H1 (cell line): Measurements from ENCODE around the gene CEP128. TPM values are rescaled to one million over a fixed set of nuclear protein-coding genes. Genes with fewer than 3 reads are reported as not detected.

Experiments
- CHD1 ChIP-seq: IDR thresholded peaks from 2 replicates; pipeline ENCODE4 v1.6.1; 2012; ENCODE audit warnings: low read depth, low read length, improper control_type of control experiment
- FOSL1 ChIP-seq: IDR thresholded peaks from 2 replicates; pipeline ENCODE4 v1.6.1; 2011; ENCODE audit warnings: mild to moderate bottlenecking, low read depth, low read length, moderate library complexity; ENCODE audit not compliant: insufficient read depth
- POU5F1 ChIP-seq: IDR thresholded peaks from 2 replicates; pipeline ENCODE4 v1.6.1; 2011; ENCODE audit warnings: low read depth, mild to moderate bottlenecking, low read length, moderate library complexity
- SRF ChIP-seq: IDR thresholded peaks from 2 replicates; pipeline ENCODE4 v1.6.1; 2011; ENCODE audit warnings: mild to moderate bottlenecking, low read depth, low read length, moderate library complexity
- TAF7 ChIP-seq: optimal IDR thresholded peaks from 2 replicates; pipeline ENCODE3; 2011; ENCODE audit warnings: low read depth, mild to moderate bottlenecking, inconsistent platforms, low read length, moderate library complexity, borderline replicate concordance
- TBP ChIP-seq: IDR thresholded peaks from 2 replicates; pipeline ENCODE4 v1.6.1; 2011; ENCODE audit warnings: low read depth, low read length, improper control_type of control experiment
- polyA plus RNA-seq, 7 experiments: library from polyadenylated mRNA; depleted of rRNA in 3 of 7; stranded (reverse) in 5 of 7; unstranded in 2 of 7; fragments of >200 nt in 5 of 7; fragments of 200-250 nt in 2 of 7; gene quantifications; 1 replicate in 5 of 7; 2 replicates in 1 of 7; 4 replicates in 1 of 7; pipeline versions ENCODE4 v1.2.1 to v1.2.3, GENCODE V29; 2011 to 2013; ENCODE audit warnings: missing spikeins in 2 of 7, mixed read lengths in 2 of 7
- total RNA-seq: library from RNA; stranded (reverse); fragmentation: NEBNext Ultra II Directional; extraction: Animal tissue kit (Norgen Biotek cat#: 25700); gene quantifications from 2 replicates; pipeline ENCODE4 v1.2.1, GENCODE V29; 2021
- TF ChIP-seq, protein P1 (sequence below): fragments of 300-600 bp; sonication (generic); IDR thresholded peaks from 2 replicates; pipeline ENCODE4 v1.7.1; 2012; ENCODE audit warnings: low read length, moderate library complexity, mild to moderate bottlenecking, inconsistent platforms; ENCODE audit not compliant: insufficient replicate concordance

CEP128 gene
- total and polyA plus RNA-seq, 2 of the 8 experiments (the other 6 are each of a cell fraction or from before 2014, with no cell fraction given) = 1.9 to 17.0 TPM

DNA sequence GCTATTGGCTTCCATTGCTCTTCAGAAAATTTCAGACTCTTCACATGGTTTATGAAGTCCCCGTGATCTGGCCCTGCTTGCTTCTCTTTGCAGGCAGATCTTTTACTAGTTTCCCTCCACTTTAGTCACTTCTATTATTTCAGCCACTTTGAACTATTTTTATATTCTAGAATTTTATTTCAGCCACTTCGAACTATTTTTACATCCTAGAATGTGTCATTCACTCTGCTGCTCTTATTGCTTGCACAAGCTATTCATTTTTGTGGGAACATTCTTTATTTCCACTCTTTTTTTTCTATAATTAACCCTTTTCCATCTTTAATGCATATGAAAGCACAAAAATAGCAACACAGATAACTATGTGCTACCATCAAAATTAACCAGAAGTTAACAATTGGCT lies 38.4 kb upstream of the CEP128 start (continued):
- TF ChIP-seq TAF7 (no peak), TBP (no peak), SRF (no peak), FOSL1 (no peak), POU5F1 (no peak), CHD1 (no peak)
- TF ChIP-seq, protein P1, sequence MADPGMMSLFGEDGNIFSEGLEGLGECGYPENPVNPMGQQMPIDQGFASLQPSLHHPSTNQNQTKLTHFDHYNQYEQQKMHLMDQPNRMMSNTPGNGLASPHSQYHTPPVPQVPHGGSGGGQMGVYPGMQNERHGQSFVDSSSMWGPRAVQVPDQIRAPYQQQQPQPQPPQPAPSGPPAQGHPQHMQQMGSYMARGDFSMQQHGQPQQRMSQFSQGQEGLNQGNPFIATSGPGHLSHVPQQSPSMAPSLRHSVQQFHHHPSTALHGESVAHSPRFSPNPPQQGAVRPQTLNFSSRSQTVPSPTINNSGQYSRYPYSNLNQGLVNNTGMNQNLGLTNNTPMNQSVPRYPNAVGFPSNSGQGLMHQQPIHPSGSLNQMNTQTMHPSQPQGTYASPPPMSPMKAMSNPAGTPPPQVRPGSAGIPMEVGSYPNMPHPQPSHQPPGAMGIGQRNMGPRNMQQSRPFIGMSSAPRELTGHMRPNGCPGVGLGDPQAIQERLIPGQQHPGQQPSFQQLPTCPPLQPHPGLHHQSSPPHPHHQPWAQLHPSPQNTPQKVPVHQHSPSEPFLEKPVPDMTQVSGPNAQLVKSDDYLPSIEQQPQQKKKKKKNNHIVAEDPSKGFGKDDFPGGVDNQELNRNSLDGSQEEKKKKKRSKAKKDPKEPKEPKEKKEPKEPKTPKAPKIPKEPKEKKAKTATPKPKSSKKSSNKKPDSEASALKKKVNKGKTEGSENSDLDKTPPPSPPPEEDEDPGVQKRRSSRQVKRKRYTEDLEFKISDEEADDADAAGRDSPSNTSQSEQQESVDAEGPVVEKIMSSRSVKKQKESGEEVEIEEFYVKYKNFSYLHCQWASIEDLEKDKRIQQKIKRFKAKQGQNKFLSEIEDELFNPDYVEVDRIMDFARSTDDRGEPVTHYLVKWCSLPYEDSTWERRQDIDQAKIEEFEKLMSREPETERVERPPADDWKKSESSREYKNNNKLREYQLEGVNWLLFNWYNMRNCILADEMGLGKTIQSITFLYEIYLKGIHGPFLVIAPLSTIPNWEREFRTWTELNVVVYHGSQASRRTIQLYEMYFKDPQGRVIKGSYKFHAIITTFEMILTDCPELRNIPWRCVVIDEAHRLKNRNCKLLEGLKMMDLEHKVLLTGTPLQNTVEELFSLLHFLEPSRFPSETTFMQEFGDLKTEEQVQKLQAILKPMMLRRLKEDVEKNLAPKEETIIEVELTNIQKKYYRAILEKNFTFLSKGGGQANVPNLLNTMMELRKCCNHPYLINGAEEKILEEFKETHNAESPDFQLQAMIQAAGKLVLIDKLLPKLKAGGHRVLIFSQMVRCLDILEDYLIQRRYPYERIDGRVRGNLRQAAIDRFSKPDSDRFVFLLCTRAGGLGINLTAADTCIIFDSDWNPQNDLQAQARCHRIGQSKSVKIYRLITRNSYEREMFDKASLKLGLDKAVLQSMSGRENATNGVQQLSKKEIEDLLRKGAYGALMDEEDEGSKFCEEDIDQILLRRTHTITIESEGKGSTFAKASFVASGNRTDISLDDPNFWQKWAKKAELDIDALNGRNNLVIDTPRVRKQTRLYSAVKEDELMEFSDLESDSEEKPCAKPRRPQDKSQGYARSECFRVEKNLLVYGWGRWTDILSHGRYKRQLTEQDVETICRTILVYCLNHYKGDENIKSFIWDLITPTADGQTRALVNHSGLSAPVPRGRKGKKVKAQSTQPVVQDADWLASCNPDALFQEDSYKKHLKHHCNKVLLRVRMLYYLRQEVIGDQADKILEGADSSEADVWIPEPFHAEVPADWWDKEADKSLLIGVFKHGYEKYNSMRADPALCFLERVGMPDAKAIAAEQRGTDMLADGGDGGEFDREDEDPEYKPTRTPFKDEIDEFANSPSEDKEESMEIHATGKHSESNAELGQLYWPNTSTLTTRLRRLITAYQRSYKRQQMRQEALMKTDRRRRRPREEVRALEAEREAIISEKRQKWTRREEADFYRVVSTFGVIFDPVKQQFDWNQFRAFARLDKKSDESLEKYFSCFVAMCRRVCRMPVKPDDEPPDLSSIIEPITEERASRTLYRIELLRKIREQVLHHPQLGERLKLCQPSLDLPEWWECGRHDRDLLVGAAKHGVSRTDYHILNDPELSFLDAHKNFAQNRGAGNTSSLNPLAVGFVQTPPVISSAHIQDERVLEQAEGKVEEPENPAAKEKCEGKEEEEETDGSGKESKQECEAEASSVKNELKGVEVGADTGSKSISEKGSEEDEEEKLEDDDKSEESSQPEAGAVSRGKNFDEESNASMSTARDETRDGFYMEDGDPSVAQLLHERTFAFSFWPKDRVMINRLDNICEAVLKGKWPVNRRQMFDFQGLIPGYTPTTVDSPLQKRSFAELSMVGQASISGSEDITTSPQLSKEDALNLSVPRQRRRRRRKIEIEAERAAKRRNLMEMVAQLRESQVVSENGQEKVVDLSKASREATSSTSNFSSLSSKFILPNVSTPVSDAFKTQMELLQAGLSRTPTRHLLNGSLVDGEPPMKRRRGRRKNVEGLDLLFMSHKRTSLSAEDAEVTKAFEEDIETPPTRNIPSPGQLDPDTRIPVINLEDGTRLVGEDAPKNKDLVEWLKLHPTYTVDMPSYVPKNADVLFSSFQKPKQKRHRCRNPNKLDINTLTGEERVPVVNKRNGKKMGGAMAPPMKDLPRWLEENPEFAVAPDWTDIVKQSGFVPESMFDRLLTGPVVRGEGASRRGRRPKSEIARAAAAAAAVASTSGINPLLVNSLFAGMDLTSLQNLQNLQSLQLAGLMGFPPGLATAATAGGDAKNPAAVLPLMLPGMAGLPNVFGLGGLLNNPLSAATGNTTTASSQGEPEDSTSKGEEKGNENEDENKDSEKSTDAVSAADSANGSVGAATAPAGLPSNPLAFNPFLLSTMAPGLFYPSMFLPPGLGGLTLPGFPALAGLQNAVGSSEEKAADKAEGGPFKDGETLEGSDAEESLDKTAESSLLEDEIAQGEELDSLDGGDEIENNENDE = no peak
- TF ChIP-seq, all 59 proteins: peak for 0
